HG03342 (cell line): ENCODE measurements around the gene TOR2A.
"Not testable (repeated sequence)": the region's sequence is repeated elsewhere in the genome, so short reads cannot be mapped to it uniquely, and the experiment has no call there.

Experiments
- ATAC-seq: cut with Tn5 transposase; IDR thresholded peaks from one replicate; pipeline ENCODE4 v1.9.1; 2021; ENCODE audit warnings: mild to moderate bottlenecking, moderate library complexity; ENCODE audit not compliant: unreplicated experiment

The TOR2A gene

GRCh38 chr9:127769101-127769500, 34.0 kb upstream of the TOR2A start:
- no peak for ATAC-seq

GRCh38 chr9:127768698-127769097, 33.6 kb upstream of the TOR2A start:
- ATAC-seq = no peak

GRCh38 chr9:127767909-127768331, 32.8 kb upstream of the TOR2A start:
- no peak for ATAC-seq

- ATAC-seq = no peak
These were observed 32.3 kb upstream of the TOR2A start for GRCh38 chr9:127767410-127767809.

- no peak for ATAC-seq
These were observed 30.3 kb upstream of the TOR2A start for GRCh38 chr9:127765418-127765817.

GRCh38 chr9:127763918-127764384, 28.9 kb upstream of the TOR2A start:
- no peak for ATAC-seq

- no peak for ATAC-seq
These were observed 27.1 kb upstream of the TOR2A start for GRCh38 chr9:127762111-127762676.

- no peak for ATAC-seq
These were observed 26.4 kb upstream of the TOR2A start for GRCh38 chr9:127761491-127761956.

GRCh38 chr9:127761061-127761460, 26.0 kb upstream of the TOR2A start:
- ATAC-seq = no peak

GRCh38 chr9:127758843-127759242, 23.7 kb upstream of the TOR2A start:
- no peak for ATAC-seq

GRCh38 chr9:127756776-127757175, 21.7 kb upstream of the TOR2A start:
- not testable (repeated sequence) for ATAC-seq

GRCh38 chr9:127756233-127756632, 21.1 kb upstream of the TOR2A start:
- ATAC-seq = no peak

GRCh38 chr9:127755061-127756060, 20.3 kb upstream of the TOR2A start:
- ATAC-seq = no peak

GRCh38 chr9:127754099-127755060, 19.3 kb upstream of the TOR2A start:
- no peak for ATAC-seq

GRCh38 chr9:127753622-127754021, 18.5 kb upstream of the TOR2A start:
- ATAC-seq = no peak

- no peak for ATAC-seq
These were observed 18.1 kb upstream of the TOR2A start for GRCh38 chr9:127753148-127753547.

GRCh38 chr9:127751269-127752054, 16.4 kb upstream of the TOR2A start:
- ATAC-seq = no peak

- no peak for ATAC-seq
These were observed 14.1 kb upstream of the TOR2A start for GRCh38 chr9:127749090-127749787.

- ATAC-seq = no peak
These were observed 12.0 kb upstream of the TOR2A start for GRCh38 chr9:127746959-127747569.
